Neural progenitor cell (in vitro differentiated cells): ENCODE measurements around the gene GREM1. TPM values are rescaled to one million over a fixed set of nuclear protein-coding genes. Genes with fewer than 3 reads are reported as not detected.

Experiments
- DNase-seq: peaks from one replicate; pipeline ENCODE4 v3.0.0-alpha.2; 2016; ENCODE audit warnings: low spot score
- H2AFZ ChIP-seq: fragments of 200-600 bp; sonication (generic); replicated peaks from 2 replicates; pipeline ENCODE4 v1.6.1; 2016; ENCODE audit warnings: antibody characterized with exemption
- H3F3A ChIP-seq: fragments of 200-600 bp; sonication (generic); 2 replicates; pipeline ENCODE4 v1.6.1; 2016; ENCODE audit warnings: antibody characterized with exemption, low read depth
- H3K27ac ChIP-seq: fragments of 200-600 bp; sonication (generic); 2 replicates; pipeline ENCODE4 v1.5.1; 2016; ENCODE audit warnings: mild to moderate bottlenecking
- H3K27me3 ChIP-seq: fragments of 200-600 bp; sonication (generic); 2 replicates; pipeline ENCODE4 v1.6.1; 2016; ENCODE audit warnings: mild to moderate bottlenecking, moderate library complexity
- H3K36me3 ChIP-seq: fragments of 200-600 bp; sonication (generic); 2 replicates; pipeline ENCODE4 v1.5.1; 2016
- H3K4me1 ChIP-seq: fragments of 200-600 bp; sonication (generic); 2 replicates; pipeline ENCODE4 v1.6.1; 2016; ENCODE audit warnings: mixed run types
- H3K4me2 ChIP-seq: fragments of 200-600 bp; sonication (generic); 2 replicates; pipeline ENCODE4 v1.6.1; 2016
- H3K4me3 ChIP-seq: fragments of 200-600 bp; sonication (generic); 2 replicates; pipeline ENCODE4 v1.5.1; 2016
- H3K79me2 ChIP-seq: fragments of 200-600 bp; sonication (generic); 2 replicates; pipeline ENCODE4 v1.6.1; 2016; ENCODE audit warnings: low read depth
- H3K9ac ChIP-seq: fragments of 200-600 bp; sonication (generic); 2 replicates; pipeline ENCODE4 v1.6.1; 2016
- H3K9me3 ChIP-seq: fragments of 200-600 bp; sonication (generic); 2 replicates; pipeline ENCODE4 v1.5.1; 2016; ENCODE audit warnings: low read depth
- H4K20me1 ChIP-seq: fragments of 200-600 bp; sonication (generic); 2 replicates; pipeline ENCODE4 v1.6.1; 2016; ENCODE audit warnings: low read depth
- H3K27ac Mint-ChIP-seq: 3 replicates; pipeline ENCODE4 v1.8.0; 2021; ENCODE audit warnings: mixed read lengths
- H3K27me3 Mint-ChIP-seq: 2 replicates; pipeline ENCODE4 v1.8.0; 2022; ENCODE audit warnings: low read depth, mild to moderate bottlenecking, inconsistent platforms, moderate library complexity, mixed read lengths; ENCODE audit not compliant: insufficient read depth
- H3K36me3 Mint-ChIP-seq: 3 replicates; pipeline ENCODE4 v1.8.0; 2021; ENCODE audit warnings: mixed read lengths
- H3K4me1 Mint-ChIP-seq: 3 replicates; pipeline ENCODE4 v1.8.0; 2021; ENCODE audit warnings: mixed read lengths
- H3K4me3 Mint-ChIP-seq: 3 replicates; pipeline ENCODE4 v1.8.0; 2021; ENCODE audit warnings: mild to moderate bottlenecking, moderate library complexity, mixed read lengths
- H3K9me3 Mint-ChIP-seq: 3 replicates; pipeline ENCODE4 v1.8.0; 2020; ENCODE audit warnings: mixed read lengths
- EZH2 ChIP-seq: fragments of 200-600 bp; sonication (generic); IDR thresholded peaks from 2 replicates; pipeline ENCODE4 v1.6.1; 2017; ENCODE audit warnings: antibody characterized with exemption, mild to moderate bottlenecking, moderate library complexity
- EZH2phosphoT487 ChIP-seq: fragments of 200-600 bp; sonication (generic); IDR thresholded peaks from 2 replicates; pipeline ENCODE4 v1.6.1; 2017; ENCODE audit warnings: antibody characterized with exemption
- total RNA-seq: library from RNA; depleted of rRNA; stranded (reverse); fragments of >200 nt; gene quantifications from 2 replicates; pipeline ENCODE4 v1.2.3, GENCODE V29; 2015; ENCODE audit warnings: low replicate concordance
- TF ChIP-seq, protein P1 (sequence below): fragments of 200-600 bp; sonication (generic); IDR thresholded peaks from 2 replicates; pipeline ENCODE4 v1.5.1; 2017; ENCODE audit warnings: antibody characterized with exemption, mild to moderate bottlenecking

The GREM1 gene
- total RNA-seq, 1 donor from 2014 or later = 4.4 TPM

DNA sequence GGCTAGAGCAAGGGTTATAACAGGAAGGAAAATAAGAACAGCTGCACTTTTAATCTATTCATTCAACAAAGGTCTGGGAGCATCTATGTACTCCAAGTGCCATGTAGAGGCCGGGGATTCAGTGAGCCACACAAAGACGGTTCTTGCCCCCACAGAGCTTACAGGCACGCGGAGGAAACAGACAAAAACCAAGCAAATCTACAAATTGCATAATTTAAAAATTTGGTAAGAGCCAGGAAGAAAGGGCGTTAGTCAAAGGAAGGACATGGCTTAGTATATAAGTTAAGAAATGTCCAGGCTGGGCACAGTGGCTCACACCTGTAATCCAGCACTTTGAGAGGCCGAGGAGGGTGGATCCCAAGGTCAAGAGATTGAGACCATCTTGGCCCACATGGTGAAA, 10.4 kb upstream of the GREM1 start:
- no peaks in the 10 kb centered on the region for H3K79me2 ChIP-seq
- no peaks in the 10 kb centered on the region for H3F3A ChIP-seq
- H3K27ac ChIP-seq = no peak overlapping the region
- peaks cover 3% of the 10 kb centered on the region for H3K27me3 Mint-ChIP-seq
- no peaks in the 10 kb centered on the region for H4K20me1 ChIP-seq
- H3K9me3 ChIP-seq = no peaks in the 10 kb centered on the region
- no peaks in the 10 kb centered on the region for H3K36me3 Mint-ChIP-seq
- H3K27ac Mint-ChIP-seq = no peak overlapping the region
- no peaks in the 10 kb centered on the region for H3K27me3 ChIP-seq
- H3K4me3 Mint-ChIP-seq = no peak overlapping the region
- H2AFZ ChIP-seq = no peak overlapping the region
- no peaks in the 10 kb centered on the region for H3K4me1 Mint-ChIP-seq
- no peak overlapping the region for H3K4me3 ChIP-seq
- H3K4me2 ChIP-seq = no peak overlapping the region
- TF ChIP-seq EZH2phosphoT487 (no peak), EZH2 (no peak)
- TF ChIP-seq, protein P1, sequence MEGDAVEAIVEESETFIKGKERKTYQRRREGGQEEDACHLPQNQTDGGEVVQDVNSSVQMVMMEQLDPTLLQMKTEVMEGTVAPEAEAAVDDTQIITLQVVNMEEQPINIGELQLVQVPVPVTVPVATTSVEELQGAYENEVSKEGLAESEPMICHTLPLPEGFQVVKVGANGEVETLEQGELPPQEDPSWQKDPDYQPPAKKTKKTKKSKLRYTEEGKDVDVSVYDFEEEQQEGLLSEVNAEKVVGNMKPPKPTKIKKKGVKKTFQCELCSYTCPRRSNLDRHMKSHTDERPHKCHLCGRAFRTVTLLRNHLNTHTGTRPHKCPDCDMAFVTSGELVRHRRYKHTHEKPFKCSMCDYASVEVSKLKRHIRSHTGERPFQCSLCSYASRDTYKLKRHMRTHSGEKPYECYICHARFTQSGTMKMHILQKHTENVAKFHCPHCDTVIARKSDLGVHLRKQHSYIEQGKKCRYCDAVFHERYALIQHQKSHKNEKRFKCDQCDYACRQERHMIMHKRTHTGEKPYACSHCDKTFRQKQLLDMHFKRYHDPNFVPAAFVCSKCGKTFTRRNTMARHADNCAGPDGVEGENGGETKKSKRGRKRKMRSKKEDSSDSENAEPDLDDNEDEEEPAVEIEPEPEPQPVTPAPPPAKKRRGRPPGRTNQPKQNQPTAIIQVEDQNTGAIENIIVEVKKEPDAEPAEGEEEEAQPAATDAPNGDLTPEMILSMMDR = no peak
- DNase-seq = no peak
- no peak overlapping the region for H3K9ac ChIP-seq
- H3K4me1 ChIP-seq = peaks cover 6% of the 10 kb centered on the region
- no peaks in the 10 kb centered on the region for H3K9me3 Mint-ChIP-seq
- H3K36me3 ChIP-seq = no peaks in the 10 kb centered on the region

DNA sequence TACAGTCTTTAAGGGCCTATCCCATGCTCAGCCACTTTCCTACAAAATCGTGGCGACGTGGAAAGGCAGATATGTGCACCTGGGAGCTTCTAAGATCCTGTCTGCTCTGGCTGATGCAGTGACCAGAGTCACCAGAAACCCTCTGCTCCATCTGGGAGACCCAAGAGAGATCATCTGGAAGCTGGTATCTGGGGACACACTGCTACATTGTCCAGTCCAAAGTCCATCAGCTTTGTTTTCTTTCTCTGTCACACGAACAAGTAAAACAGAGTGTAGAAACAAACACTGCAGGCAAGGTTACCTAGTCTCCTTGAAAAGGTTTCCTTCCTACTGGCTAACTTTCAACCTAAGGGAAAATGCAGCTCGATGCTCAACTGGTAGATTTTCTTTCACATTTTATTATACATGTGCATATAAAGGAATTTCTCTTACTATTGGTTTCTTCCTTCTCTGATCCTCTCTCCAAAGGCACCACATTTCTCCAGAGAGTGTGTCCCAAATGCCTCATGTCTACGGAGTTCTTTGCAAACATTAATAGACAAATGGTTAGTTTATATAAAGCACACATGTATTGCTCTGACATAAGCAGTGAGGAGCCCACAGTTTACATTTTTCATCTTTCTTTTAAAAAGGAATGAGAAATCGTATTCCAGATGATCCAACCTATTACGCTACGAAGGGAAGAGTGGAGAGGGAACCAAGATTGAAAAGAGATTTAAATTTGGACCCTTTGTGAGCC, 8.3 kb upstream of the GREM1 start:
- Mint-ChIP-seq H3K9me3 (no peaks in the 10 kb centered on the region), H3K27ac (no peak overlapping the region), H3K27me3 (peaks cover 4% of the 10 kb centered on the region), H3K4me3 (no peak overlapping the region), H3K4me1 (peaks cover 6% of the 10 kb centered on the region), H3K36me3 (no peaks in the 10 kb centered on the region)
- Histone ChIP-seq H3K36me3 (no peaks in the 10 kb centered on the region), H3K4me2 (no peak overlapping the region), H3K27ac (no peak overlapping the region), H4K20me1 (no peaks in the 10 kb centered on the region), H3K4me1 (peaks cover 6% of the 10 kb centered on the region), H3F3A (no peaks in the 10 kb centered on the region), H3K9ac (no peak overlapping the region), H3K79me2 (no peaks in the 10 kb centered on the region), H2AFZ (no peak overlapping the region), H3K9me3 (no peaks in the 10 kb centered on the region), H3K27me3 (peaks cover 13% of the 10 kb centered on the region), H3K4me3 (no peak overlapping the region)
- DNase-seq = no peak
- TF ChIP-seq, protein P1 = no peak
- TF ChIP-seq EZH2phosphoT487 (no peak), EZH2 (no peak)

DNA sequence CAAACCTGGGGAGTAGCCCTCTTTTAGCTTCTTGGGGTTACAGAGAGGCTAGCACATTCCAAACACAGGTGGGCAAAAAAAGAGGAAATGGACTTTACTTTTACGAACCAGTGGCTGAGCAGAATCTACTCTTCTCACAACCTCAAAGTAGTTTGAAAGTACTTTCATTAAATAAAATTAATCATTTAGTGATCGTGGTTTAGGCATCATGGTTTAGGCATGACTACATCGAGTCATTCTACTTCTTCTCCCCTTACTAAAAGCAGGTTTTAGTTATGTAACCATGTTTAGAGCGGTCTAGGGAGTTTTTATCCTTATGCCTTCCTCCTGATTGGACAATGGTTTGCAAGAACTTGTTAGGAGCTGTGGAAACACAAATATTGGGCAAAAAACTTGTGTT, 2.5 kb upstream of the GREM1 start:
- Mint-ChIP-seq H3K27me3 (peaks cover 32% of the 10 kb centered on the region), H3K4me3 (no peak overlapping the region), H3K27ac (no peak overlapping the region), H3K4me1 (peaks cover 26% of the 10 kb centered on the region), H3K9me3 (no peaks in the 10 kb centered on the region), H3K36me3 (no peaks in the 10 kb centered on the region)
- Histone ChIP-seq H4K20me1 (peaks cover 5% of the 10 kb centered on the region), H3K27ac (no peak overlapping the region), H3K27me3 (peaks cover 71% of the 10 kb centered on the region), H3F3A (peaks cover 35% of the 10 kb centered on the region), H3K4me2 (no peak overlapping the region), H3K79me2 (no peaks in the 10 kb centered on the region), H3K9me3 (no peaks in the 10 kb centered on the region), H3K9ac (no peak overlapping the region), H3K36me3 (no peaks in the 10 kb centered on the region), H3K4me3 (no peak overlapping the region), H3K4me1 (peaks cover 27% of the 10 kb centered on the region), H2AFZ (no peak overlapping the region)
- DNase-seq = no peak
- TF ChIP-seq, protein P1 = no peak
- TF ChIP-seq EZH2phosphoT487 = no peak
- TF ChIP-seq EZH2 = no peak
